ENCODE results near the gene ELAVL4.
"Not testable (repeated sequence)": the region's sequence is repeated elsewhere in the genome, so short reads cannot be mapped to it uniquely, and the experiment has no call there.

ELAVL4 gene

GRCh38 chr1:50163680-50164079 is 55.0 kb downstream of the ELAVL4 start:
- ATAC-seq = no peak
- no peak for TF ChIP-seq ISL1 (CRISPR knock-in tag; IDR thresholded peaks at IDR 0.05)
- TF ChIP-seq, protein P1, sequence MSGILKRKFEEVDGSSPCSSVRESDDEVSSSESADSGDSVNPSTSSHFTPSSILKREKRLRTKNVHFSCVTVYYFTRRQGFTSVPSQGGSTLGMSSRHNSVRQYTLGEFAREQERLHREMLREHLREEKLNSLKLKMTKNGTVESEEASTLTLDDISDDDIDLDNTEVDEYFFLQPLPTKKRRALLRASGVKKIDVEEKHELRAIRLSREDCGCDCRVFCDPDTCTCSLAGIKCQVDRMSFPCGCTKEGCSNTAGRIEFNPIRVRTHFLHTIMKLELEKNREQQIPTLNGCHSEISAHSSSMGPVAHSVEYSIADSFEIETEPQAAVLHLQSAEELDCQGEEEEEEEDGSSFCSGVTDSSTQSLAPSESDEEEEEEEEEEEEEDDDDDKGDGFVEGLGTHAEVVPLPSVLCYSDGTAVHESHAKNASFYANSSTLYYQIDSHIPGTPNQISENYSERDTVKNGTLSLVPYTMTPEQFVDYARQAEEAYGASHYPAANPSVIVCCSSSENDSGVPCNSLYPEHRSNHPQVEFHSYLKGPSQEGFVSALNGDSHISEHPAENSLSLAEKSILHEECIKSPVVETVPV (CRISPR knock-in tag; IDR thresholded peaks at IDR 0.05) = no peak
- no peak for TF ChIP-seq ZNF70 (CRISPR knock-in tag; IDR thresholded peaks at IDR 0.05)
- no peak for TF ChIP-seq GLIS3 (CRISPR knock-in tag; IDR thresholded peaks at IDR 0.05)
- TF ChIP-seq ARNTL (CRISPR knock-in tag; IDR thresholded peaks at IDR 0.05; ENCODE audit: borderline replicate concordance, low read depth) = no peak
- no peak for TF ChIP-seq ESRRG (CRISPR knock-in tag; IDR thresholded peaks at IDR 0.05)
- TF ChIP-seq TOX (CRISPR knock-in tag; IDR thresholded peaks at IDR 0.05; ENCODE audit: borderline replicate concordance) = no peak
- no peak for TF ChIP-seq CSDC2 (CRISPR knock-in tag; IDR thresholded peaks at IDR 0.05)
- TF ChIP-seq TSHZ2 (CRISPR knock-in tag; IDR thresholded peaks at IDR 0.05) = no peak
- TF ChIP-seq ZNF565 (CRISPR knock-in tag; conservative IDR thresholded peaks at IDR 0.05; ENCODE audit: low read depth) = no peak
- TF ChIP-seq RARB (CRISPR knock-in tag; IDR thresholded peaks at IDR 0.05) = no peak
- no peak for TF ChIP-seq POU6F1 (CRISPR knock-in tag; IDR thresholded peaks at IDR 0.05; ENCODE audit: borderline replicate concordance, low read depth)
- TF ChIP-seq ZFP3 (CRISPR knock-in tag; IDR thresholded peaks at IDR 0.05) = no peak
- no peak for TF ChIP-seq ZC3H10 (CRISPR knock-in tag; IDR thresholded peaks at IDR 0.05)
- TF ChIP-seq PPARA (CRISPR knock-in tag; IDR thresholded peaks at IDR 0.05; ENCODE audit: borderline replicate concordance) = no peak
- TF ChIP-seq ZNF8 (CRISPR knock-in tag; IDR thresholded peaks at IDR 0.05) = no peak
- no peak for TF ChIP-seq SNAI2 (CRISPR knock-in tag; IDR thresholded peaks at IDR 0.05)
- TF ChIP-seq TCF4 (CRISPR knock-in tag; IDR thresholded peaks at IDR 0.05; ENCODE audit: borderline replicate concordance) = no peak
- no peak for TF ChIP-seq ZFP30 (CRISPR knock-in tag; IDR thresholded peaks at IDR 0.05)
- no peak for TF ChIP-seq OSR1 (CRISPR knock-in tag; IDR thresholded peaks at IDR 0.05)

DNA sequence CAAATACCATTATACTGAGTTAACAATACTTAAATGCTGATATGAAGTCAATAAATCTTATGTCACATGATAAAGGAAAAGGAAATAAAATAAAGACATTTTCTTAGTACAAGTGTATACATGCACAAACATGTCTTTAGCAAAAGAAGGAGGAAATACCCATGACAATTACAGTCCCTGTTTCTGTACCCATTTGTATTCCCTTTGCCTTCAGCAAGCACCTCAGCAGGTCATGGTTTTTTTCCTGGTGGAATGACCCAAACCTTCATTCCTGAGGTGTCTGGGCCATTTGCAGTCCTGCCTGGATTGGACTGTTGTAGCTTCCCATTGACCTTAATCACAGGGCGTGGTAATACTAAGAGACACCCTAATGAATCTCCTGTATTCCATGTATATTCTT is 57.6 kb downstream of the ELAVL4 start:
- ATAC-seq = not testable (repeated sequence)

- ATAC-seq = no peak
- TF ChIP-seq ZFP30 (CRISPR knock-in tag; IDR thresholded peaks at IDR 0.05) (no peak), ZNF565 (CRISPR knock-in tag; conservative IDR thresholded peaks at IDR 0.05; ENCODE audit: low read depth) (no peak), PPARA (CRISPR knock-in tag; IDR thresholded peaks at IDR 0.05; ENCODE audit: borderline replicate concordance) (no peak), ARNTL (CRISPR knock-in tag; IDR thresholded peaks at IDR 0.05; ENCODE audit: borderline replicate concordance, low read depth) (no peak), ISL1 (CRISPR knock-in tag; IDR thresholded peaks at IDR 0.05) (no peak), CSDC2 (CRISPR knock-in tag; IDR thresholded peaks at IDR 0.05) (no peak), POU6F1 (CRISPR knock-in tag; IDR thresholded peaks at IDR 0.05; ENCODE audit: borderline replicate concordance, low read depth) (no peak), GLIS3 (CRISPR knock-in tag; IDR thresholded peaks at IDR 0.05) (no peak), ZFP3 (CRISPR knock-in tag; IDR thresholded peaks at IDR 0.05) (no peak), TCF4 (CRISPR knock-in tag; IDR thresholded peaks at IDR 0.05; ENCODE audit: borderline replicate concordance) (no peak), OSR1 (CRISPR knock-in tag; IDR thresholded peaks at IDR 0.05) (no peak)
- TF ChIP-seq, protein P2, sequence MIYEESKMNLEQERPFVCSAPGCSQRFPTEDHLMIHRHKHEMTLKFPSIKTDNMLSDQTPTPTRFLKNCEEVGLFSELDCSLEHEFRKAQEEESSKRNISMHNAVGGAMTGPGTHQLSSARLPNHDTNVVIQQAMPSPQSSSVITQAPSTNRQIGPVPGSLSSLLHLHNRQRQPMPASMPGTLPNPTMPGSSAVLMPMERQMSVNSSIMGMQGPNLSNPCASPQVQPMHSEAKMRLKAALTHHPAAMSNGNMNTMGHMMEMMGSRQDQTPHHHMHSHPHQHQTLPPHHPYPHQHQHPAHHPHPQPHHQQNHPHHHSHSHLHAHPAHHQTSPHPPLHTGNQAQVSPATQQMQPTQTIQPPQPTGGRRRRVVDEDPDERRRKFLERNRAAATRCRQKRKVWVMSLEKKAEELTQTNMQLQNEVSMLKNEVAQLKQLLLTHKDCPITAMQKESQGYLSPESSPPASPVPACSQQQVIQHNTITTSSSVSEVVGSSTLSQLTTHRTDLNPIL (CRISPR knock-in tag; IDR thresholded peaks at IDR 0.05; ENCODE audit: low read depth) = no peak
- TF ChIP-seq, protein P3, sequence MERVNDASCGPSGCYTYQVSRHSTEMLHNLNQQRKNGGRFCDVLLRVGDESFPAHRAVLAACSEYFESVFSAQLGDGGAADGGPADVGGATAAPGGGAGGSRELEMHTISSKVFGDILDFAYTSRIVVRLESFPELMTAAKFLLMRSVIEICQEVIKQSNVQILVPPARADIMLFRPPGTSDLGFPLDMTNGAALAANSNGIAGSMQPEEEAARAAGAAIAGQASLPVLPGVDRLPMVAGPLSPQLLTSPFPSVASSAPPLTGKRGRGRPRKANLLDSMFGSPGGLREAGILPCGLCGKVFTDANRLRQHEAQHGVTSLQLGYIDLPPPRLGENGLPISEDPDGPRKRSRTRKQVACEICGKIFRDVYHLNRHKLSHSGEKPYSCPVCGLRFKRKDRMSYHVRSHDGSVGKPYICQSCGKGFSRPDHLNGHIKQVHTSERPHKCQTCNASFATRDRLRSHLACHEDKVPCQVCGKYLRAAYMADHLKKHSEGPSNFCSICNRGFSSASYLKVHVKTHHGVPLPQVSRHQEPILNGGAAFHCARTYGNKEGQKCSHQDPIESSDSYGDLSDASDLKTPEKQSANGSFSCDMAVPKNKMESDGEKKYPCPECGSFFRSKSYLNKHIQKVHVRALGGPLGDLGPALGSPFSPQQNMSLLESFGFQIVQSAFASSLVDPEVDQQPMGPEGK (CRISPR knock-in tag; IDR thresholded peaks at IDR 0.05; ENCODE audit: borderline replicate concordance) = no peak
- TF ChIP-seq, protein P1 (CRISPR knock-in tag; IDR thresholded peaks at IDR 0.05) = no peak
These were observed 63.6 kb downstream of the ELAVL4 start for GRCh38 chr1:50172299-50172698.

Data from SK-N-SH treated with all-trans-retinoic acid at 6 μM for 48 hours (cell line).